Raji (cell line): ENCODE results near the gene SFXN4.

ENCODE experiments used
- POLR2A ChIP-seq: IDR thresholded peaks from 2 replicates; pipeline ENCODE4 v1.6.1; 2011; ENCODE audit warnings: low read depth, low read length, control low read depth; ENCODE audit not compliant: insufficient read depth

SFXN4 gene

GRCh38 chr10:119132521-119133345, 32.8 kb downstream of the SFXN4 start:
- TF ChIP-seq POLR2A = no peak

GRCh38 chr10:119131512-119132240, 33.8 kb downstream of the SFXN4 start:
- no peak for TF ChIP-seq POLR2A

- no peak for TF ChIP-seq POLR2A
Observed at GRCh38 chr10:119129721-119130120, 35.8 kb downstream of the SFXN4 start.

GRCh38 chr10:119125942-119126341, 39.6 kb downstream of the SFXN4 start:
- no peak for TF ChIP-seq POLR2A

GRCh38 chr10:119120875-119121274, 44.6 kb downstream of the SFXN4 start:
- no peak for TF ChIP-seq POLR2A

- no peak for TF ChIP-seq POLR2A
Observed at GRCh38 chr10:119120413-119120867, 45.1 kb downstream of the SFXN4 start.

GRCh38 chr10:119119400-119119799, 46.1 kb downstream of the SFXN4 start:
- TF ChIP-seq POLR2A = no peak

GRCh38 chr10:119118231-119118630, 47.3 kb downstream of the SFXN4 start:
- TF ChIP-seq POLR2A = no peak

GRCh38 chr10:119116326-119116951, 49.1 kb downstream of the SFXN4 start:
- TF ChIP-seq POLR2A = no peak

GRCh38 chr10:119115926-119116325, 49.6 kb downstream of the SFXN4 start:
- no peak for TF ChIP-seq POLR2A

GRCh38 chr10:119113751-119114732, 51.5 kb downstream of the SFXN4 start:
- no peak for TF ChIP-seq POLR2A

GRCh38 chr10:119112056-119112455, 53.5 kb downstream of the SFXN4 start:
- TF ChIP-seq POLR2A = no peak

GRCh38 chr10:119105155-119105554, 60.4 kb downstream of the SFXN4 start:
- no peak for TF ChIP-seq POLR2A

GRCh38 chr10:119104654-119105015, 60.9 kb downstream of the SFXN4 start:
- TF ChIP-seq POLR2A = no peak
